Measurements from ENCODE around the gene WDR4. TPM values are rescaled to one million over a fixed set of nuclear protein-coding genes. Genes with fewer than 3 reads are reported as not detected.

The WDR4 gene
- total and polyA plus RNA-seq, 10 of the 15 experiments (the other 5 are each of a cell fraction or from before 2014, with no cell fraction given), result 2.1 to 45.3 (median 18.7) TPM

DNA sequence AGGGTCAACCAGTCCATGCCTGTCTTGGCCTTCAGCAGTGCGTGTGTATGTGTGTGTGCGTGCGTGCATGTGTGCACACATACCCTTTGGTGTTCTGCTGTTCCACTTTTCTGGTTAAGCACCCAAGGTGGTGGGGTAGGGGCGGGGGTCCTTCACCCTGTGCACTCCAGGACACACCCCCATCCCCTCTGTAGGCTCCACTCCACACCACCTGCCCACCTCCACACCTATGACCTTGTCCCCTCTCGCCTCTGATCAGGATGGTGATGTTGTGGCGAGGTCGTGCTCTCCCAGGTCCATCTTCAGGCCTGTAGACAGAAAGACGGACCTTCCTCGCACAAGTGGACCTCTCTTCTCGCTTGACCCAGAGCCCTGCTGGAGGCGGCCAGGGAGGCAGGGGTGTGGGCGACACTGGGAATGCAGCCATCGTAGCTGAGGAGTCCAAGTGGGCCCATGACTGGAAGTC is 44.6 kb downstream of the WDR4 start:
- Histone ChIP-seq H3K4me1 (ENCODE audit: control insufficient read depth, insufficient read depth, low read length) (peaks cover 3% of the 10 kb centered on the region), H3K4me2 (ENCODE audit: control insufficient read depth, insufficient read depth) (no peak overlapping the region), H3K79me2 (ENCODE audit: control insufficient read depth, insufficient read depth, low read length) (no peaks in the 10 kb centered on the region), H3K27me3 (replicated peaks in 1 of 2; ENCODE audit: control insufficient read depth in 2 of 2, insufficient read depth in 2 of 2, low read length in 1 of 2) (no peaks in the 10 kb centered on the region), H3K9me3 (replicated peaks; ENCODE audit: control insufficient read depth, insufficient read depth, low read length) (no peaks in the 10 kb centered on the region), H2AFZ (ENCODE audit: control insufficient read depth, low read depth, low read length) (no peak overlapping the region), H3K36me3 (ENCODE audit: control insufficient read depth in 2 of 2, insufficient read depth in 2 of 2, low read length in 1 of 2) (peaks cover 0 to 5% of the 10 kb centered on the region in 2 experiments; a peak in 3 of 4 replicates), H3K9ac (ENCODE audit: control insufficient read depth, insufficient read depth, low read length) (no peak overlapping the region), H3K27ac (ENCODE audit: control insufficient read depth, insufficient read depth) (no peak overlapping the region), H3K4me3 (no peak overlapping the region), H4K20me1 (ENCODE audit: control insufficient read depth, insufficient read depth) (no peaks in the 10 kb centered on the region; the same call in 1 of the 2 replicates)
- SMC1A ChIA-PET (ENCODE audit: uncharacterized antibody, unreplicated experiment), result no interaction called here
- in situ Hi-C loops (cut with MboI) (no loop called here), intact Hi-C loops (cut with micrococcal nuclease; ENCODE audit: unreplicated experiment) (no loop called here)
- RAD21 ChIA-PET (ENCODE audit: unreplicated experiment), result no interaction called here
- FAIRE-seq (no peak), DNase-seq (ENCODE audit: low read depth, low spot score) (no peak), ATAC-seq (no peak)
- BruUV-seq (replicated peaks), result no TSS peak
- CTCF ChIA-PET, result no interaction called here
- TF ChIP-seq NR2C1 (IDR thresholded peaks at IDR 0.05), result no peak
- no peak for TF ChIP-seq IRF4 (IDR thresholded peaks at IDR 0.05; ENCODE audit: low read depth, low read length)
- TF ChIP-seq TCF12 (IDR thresholded peaks at IDR 0.05; ENCODE audit: low read depth, low read length), result no peak
- peak; percentile 21; the same call in 1 of the 2 replicates for TF ChIP-seq POLR2A (IDR thresholded peaks at IDR 0.05; ENCODE audit: low read depth, low read length)
- no peak for TF ChIP-seq BRCA1 (IDR thresholded peaks at IDR 0.05; ENCODE audit: low read depth, low read length)
- 91% methylated on average over 13 of the region's 13 CpGs for WGBS (ENCODE audit: insufficient coverage, insufficient replicate concordance, low lambda C conversion rate, missing lambda C conversion rate)
- POLR2A ChIA-PET, result no interaction called here

DNA sequence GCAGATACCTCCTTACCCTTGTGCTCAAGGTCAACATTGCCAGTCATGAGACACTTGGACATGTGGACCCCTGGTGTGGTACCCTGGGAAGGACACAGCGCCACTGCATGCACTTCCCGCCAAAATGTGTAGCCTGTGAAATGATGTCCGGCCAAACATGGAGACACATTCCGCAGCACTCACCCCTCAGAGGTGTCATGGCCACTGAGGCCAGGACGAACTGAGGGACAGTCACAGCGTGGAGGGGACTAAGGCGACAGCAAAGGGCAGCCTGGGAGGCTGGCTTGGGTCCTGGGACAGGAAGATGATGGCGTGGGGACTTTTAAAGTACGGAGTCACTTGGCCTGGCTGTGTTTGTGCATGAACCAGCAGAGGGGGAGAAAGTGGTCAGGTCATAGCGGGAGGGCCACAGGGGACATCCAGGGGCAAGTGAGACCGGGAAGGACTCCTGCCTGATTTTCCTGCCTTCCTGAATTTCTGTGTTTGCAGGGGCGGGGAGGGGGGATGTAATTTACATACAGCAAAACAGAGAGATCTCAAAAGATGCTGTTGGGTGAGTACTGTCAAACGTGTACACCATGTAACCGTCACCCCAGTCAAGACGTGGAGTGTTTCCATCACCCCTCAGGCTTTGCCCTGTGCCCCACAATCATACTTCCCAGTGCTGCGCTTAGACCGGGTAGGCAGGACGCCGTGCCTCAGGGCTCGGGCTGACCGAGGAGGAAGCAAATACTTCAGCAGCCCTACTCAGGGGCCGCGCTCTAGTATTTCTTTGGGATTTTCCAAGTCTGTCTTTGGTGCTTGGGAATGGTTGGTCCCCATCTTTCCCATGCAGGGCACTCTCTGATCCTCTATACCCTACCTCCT is 45.2 kb downstream of the WDR4 start:
- RAD21 ChIA-PET (ENCODE audit: unreplicated experiment), result interaction anchor here (0.6 kb wide), 1 partner anchor 92 kb away, joined by 3 read pairs; no protein-coding TSS in a partner anchor
- WGBS (ENCODE audit: insufficient coverage, insufficient replicate concordance, low lambda C conversion rate, missing lambda C conversion rate), result 62% methylated on average over 23 of the region's 23 CpGs
- no TSS peak for BruUV-seq (replicated peaks)
- intact Hi-C loops (cut with micrococcal nuclease; ENCODE audit: unreplicated experiment), result loop anchor here (1.0 kb wide), 1 partner anchor 241 kb away; no protein-coding TSS in a partner anchor
- no peaks in the 10 kb centered on the region; the same call in 1 of the 2 replicates for H4K20me1 ChIP-seq (ENCODE audit: control insufficient read depth, insufficient read depth)
- no peaks in the 10 kb centered on the region for H3K27me3 ChIP-seq (replicated peaks in 1 of 2; ENCODE audit: control insufficient read depth in 2 of 2, insufficient read depth in 2 of 2, low read length in 1 of 2)
- no peak for ATAC-seq
- FAIRE-seq, result no peak
- H3K4me3 ChIP-seq, result no peak overlapping the region
- H2AFZ ChIP-seq (ENCODE audit: control insufficient read depth, low read depth, low read length), result no peak overlapping the region
- H3K9me3 ChIP-seq (replicated peaks; ENCODE audit: control insufficient read depth, insufficient read depth, low read length), result no peaks in the 10 kb centered on the region
- H3K79me2 ChIP-seq (ENCODE audit: control insufficient read depth, insufficient read depth, low read length), result no peaks in the 10 kb centered on the region
- DNase-seq (ENCODE audit: low read depth, low spot score), result no peak
- H3K9ac ChIP-seq (ENCODE audit: control insufficient read depth, insufficient read depth, low read length), result no peak overlapping the region
- H3K4me2 ChIP-seq (ENCODE audit: control insufficient read depth, insufficient read depth), result no peak overlapping the region
- H3K4me1 ChIP-seq (ENCODE audit: control insufficient read depth, insufficient read depth, low read length), result peaks cover 3% of the 10 kb centered on the region
- SMC1A ChIA-PET (ENCODE audit: uncharacterized antibody, unreplicated experiment), result no interaction called here
- TF ChIP-seq POLR2A (IDR thresholded peaks at IDR 0.05; ENCODE audit: low read depth, low read length) (peak; percentile 42; the same call in 1 of the 2 replicates), EP300 (IDR thresholded peaks at IDR 0.05; ENCODE audit: borderline replicate concordance in 1 of 2, control insufficient read depth in 1 of 2, low read depth in 2 of 2, low read length in 2 of 2) (no peak)
- TF ChIP-seq, protein P1, sequence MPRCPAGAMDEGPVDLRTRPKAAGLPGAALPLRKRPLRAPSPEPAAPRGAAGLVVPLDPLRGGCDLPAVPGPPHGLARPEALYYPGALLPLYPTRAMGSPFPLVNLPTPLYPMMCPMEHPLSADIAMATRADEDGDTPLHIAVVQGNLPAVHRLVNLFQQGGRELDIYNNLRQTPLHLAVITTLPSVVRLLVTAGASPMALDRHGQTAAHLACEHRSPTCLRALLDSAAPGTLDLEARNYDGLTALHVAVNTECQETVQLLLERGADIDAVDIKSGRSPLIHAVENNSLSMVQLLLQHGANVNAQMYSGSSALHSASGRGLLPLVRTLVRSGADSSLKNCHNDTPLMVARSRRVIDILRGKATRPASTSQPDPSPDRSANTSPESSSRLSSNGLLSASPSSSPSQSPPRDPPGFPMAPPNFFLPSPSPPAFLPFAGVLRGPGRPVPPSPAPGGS (IDR thresholded peaks at IDR 0.05; ENCODE audit: borderline replicate concordance, insufficient read depth, low read depth, low read length, poor library complexity, severe bottlenecking), result peak; percentile 17
- no peak overlapping the region for H3K27ac ChIP-seq (ENCODE audit: control insufficient read depth, insufficient read depth)
- in situ Hi-C loops (cut with MboI), result no loop called here
- no peaks in the 10 kb centered on the region; a peak in 2 of 4 replicates for H3K36me3 ChIP-seq (ENCODE audit: control insufficient read depth in 2 of 2, insufficient read depth in 2 of 2, low read length in 1 of 2)
- POLR2A ChIA-PET, result interaction anchor here (0.6 kb wide), 1 partner anchor 42 kb away, joined by 3 read pairs; no protein-coding TSS in a partner anchor
- CTCF ChIA-PET, result no interaction called here
